ENCODE results near the gene PDZD4.

- TF ChIP-seq POLR2A (IDR thresholded peaks at IDR 0.05) (no peak), CTCF (IDR thresholded peaks at IDR 0.05) (no peak)
Observed at GRCh38 chrX:153877571-153878261, 47.4 kb upstream of the PDZD4 start.

All from thyroid gland (tissue), 4 donors.